Bronchial epithelial cell (primary cell): Measurements from ENCODE around the gene ACSL5. TPM values are rescaled to one million over a fixed set of nuclear protein-coding genes. Genes with fewer than 3 reads are reported as not detected.

ENCODE experiments used
- DNase-seq: peaks from one replicate; pipeline ENCODE4 v3.0.0-alpha.2; 2010; ENCODE audit warnings: low read depth
- FAIRE-seq: peaks from 2 replicates; lab custom pipeline; 2011; peaks lifted over from hg19 to GRCh38; lab: Jason Lieb, UNC
- H3K27me3 ChIP-seq: 2 replicates; pipeline ENCODE4 v1.5.1; 2011; ENCODE audit warnings: low read length; ENCODE audit not compliant: control insufficient read depth, insufficient read depth
- H3K36me3 ChIP-seq: 2 replicates; pipeline ENCODE4 v1.5.1; 2011; ENCODE audit warnings: low read length; ENCODE audit not compliant: control insufficient read depth, insufficient read depth
- H3K4me3 ChIP-seq: 2 replicates; pipeline ENCODE4 v1.5.1; 2011; ENCODE audit warnings: mild to moderate bottlenecking, low read depth, low read length, control low read depth
- total RNA-seq: library from RNA; depleted of rRNA; stranded (reverse); fragments of >200 nt; gene quantifications from 2 replicates; pipeline ENCODE4 v1.2.1, GENCODE V29; 2014
- TF ChIP-seq, protein P1 (sequence below): IDR thresholded peaks from 2 replicates; pipeline ENCODE4 v1.5.1; 2011; ENCODE audit warnings: mild to moderate bottlenecking, moderate library complexity, low read length, control low read depth, inconsistent platforms; ENCODE audit not compliant: insufficient read depth, severe bottlenecking

The ACSL5 gene
- total RNA-seq, 1 donor from 2014 or later: under 0.01 TPM

DNA sequence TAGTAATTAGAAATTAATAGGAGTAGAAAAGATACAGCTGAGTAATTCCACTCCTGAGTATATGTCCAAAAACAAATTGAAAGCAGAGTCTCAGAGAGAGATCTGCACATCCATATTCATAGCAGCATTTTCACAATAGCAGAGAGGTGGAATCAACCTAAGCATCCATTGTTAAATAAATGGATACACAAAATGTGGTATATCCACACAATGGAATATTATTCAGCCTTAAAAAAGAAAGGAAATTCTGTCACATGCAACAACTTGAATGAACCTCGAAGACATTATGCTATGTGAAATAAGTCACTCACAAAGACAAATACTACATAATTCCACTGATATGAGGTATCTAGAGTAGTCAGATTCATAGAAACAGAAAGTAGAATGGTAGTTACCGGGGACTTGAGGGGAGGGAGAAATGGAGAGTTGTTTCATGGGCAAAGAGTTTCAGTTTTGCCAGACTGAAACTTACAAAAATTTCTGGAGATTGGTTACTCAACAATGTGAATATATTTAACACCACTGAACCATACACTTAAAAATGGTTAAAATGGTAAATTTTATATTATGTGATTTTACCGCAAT lies 91.5 kb downstream of the ACSL5 start:
- DNase-seq: no peak
- no peak for FAIRE-seq
- H3K36me3 ChIP-seq: peaks cover 2% of the 10 kb centered on the region
- no peaks in the 10 kb centered on the region for H3K27me3 ChIP-seq
- no peak overlapping the region for H3K4me3 ChIP-seq
- TF ChIP-seq, protein P1, sequence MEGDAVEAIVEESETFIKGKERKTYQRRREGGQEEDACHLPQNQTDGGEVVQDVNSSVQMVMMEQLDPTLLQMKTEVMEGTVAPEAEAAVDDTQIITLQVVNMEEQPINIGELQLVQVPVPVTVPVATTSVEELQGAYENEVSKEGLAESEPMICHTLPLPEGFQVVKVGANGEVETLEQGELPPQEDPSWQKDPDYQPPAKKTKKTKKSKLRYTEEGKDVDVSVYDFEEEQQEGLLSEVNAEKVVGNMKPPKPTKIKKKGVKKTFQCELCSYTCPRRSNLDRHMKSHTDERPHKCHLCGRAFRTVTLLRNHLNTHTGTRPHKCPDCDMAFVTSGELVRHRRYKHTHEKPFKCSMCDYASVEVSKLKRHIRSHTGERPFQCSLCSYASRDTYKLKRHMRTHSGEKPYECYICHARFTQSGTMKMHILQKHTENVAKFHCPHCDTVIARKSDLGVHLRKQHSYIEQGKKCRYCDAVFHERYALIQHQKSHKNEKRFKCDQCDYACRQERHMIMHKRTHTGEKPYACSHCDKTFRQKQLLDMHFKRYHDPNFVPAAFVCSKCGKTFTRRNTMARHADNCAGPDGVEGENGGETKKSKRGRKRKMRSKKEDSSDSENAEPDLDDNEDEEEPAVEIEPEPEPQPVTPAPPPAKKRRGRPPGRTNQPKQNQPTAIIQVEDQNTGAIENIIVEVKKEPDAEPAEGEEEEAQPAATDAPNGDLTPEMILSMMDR: no peak

GRCh38 chr10:112466802-112467201 lies 92.9 kb downstream of the ACSL5 start:
- FAIRE-seq: no peak
- Histone ChIP-seq H3K36me3 (peaks cover 2% of the 10 kb centered on the region), H3K4me3 (no peak overlapping the region), H3K27me3 (no peaks in the 10 kb centered on the region)
- TF ChIP-seq, protein P1: no peak
- DNase-seq: no peak

DNA sequence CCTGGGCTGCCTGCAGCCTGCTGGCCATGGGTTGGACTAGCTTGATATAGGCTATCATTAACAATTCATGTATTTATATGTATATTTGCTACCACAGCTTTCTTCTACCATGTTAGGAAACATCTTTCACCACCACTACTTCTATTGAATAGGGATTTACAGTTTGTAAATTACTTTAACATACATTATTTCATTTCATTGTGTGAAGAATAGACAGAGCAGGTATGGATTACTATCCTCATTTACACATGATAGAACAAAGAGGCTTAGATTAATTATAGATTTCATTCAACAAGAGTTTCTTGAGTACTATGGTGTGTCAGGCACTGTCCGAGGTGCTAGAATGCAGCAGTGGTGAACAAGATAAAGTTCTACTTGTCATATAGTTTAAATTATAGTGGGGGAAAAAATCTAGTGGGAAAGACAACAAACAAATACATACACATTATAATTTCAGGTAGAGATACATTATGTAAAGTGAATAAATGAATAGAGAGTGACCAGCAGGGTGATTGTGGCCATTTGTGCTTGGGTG lies 93.7 kb downstream of the ACSL5 start:
- FAIRE-seq (no peak), DNase-seq (no peak)
- Histone ChIP-seq H3K36me3 (peaks cover 2% of the 10 kb centered on the region), H3K27me3 (no peaks in the 10 kb centered on the region), H3K4me3 (no peak overlapping the region)
- TF ChIP-seq, protein P1: no peak

GRCh38 chr10:112471878-112472487 lies 98.1 kb downstream of the ACSL5 start:
- Histone ChIP-seq H3K4me3 (no peak overlapping the region), H3K36me3 (no peaks in the 10 kb centered on the region), H3K27me3 (no peaks in the 10 kb centered on the region)
- FAIRE-seq: no peak
- TF ChIP-seq, protein P1: peak; percentile 55
- peak; percentile 67 for DNase-seq

DNA sequence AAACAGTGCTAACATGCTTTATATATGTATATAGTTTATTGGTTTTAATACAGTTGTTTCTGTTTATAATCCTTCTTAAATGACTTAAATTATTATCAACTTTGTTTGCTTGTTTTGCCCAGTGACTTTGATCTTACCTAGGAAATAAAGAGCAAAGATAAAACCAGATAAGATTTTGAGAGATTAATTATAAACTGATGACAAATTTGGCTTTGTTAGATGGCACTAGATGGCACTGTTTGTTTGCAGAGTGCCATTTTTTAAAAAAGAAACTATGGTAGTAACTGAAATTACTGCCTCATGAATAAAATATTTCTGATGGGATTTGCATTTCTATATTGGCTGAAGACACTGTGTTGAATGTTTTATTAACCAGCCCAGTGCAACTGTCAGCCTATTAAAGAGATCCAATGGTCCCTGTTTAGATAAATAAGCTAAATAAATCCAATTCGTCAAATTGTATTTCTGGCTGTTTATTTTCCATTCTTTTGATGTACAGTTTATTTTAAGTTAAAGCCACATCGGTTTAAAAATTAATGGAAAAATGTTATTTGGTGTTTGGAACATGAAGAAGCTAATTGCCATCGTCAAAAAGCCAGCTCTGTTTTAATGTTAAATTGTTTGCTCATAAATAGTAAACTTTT lies 101.8 kb downstream of the ACSL5 start:
- no peak for FAIRE-seq
- no peaks in the 10 kb centered on the region for H3K27me3 ChIP-seq
- no peaks in the 10 kb centered on the region for H3K36me3 ChIP-seq
- no peak overlapping the region for H3K4me3 ChIP-seq
- DNase-seq: peak; percentile 9
- TF ChIP-seq, protein P1: peak; percentile 39

Other genes starting within 250 kb of the ACSL5 start
- gene GPAM, start 190.4 kb upstream of the ACSL5 start, total RNA-seq: 9.2 and 10.4 TPM in 2 replicates
- not detected in 2 replicates for gene TECTB, start 90.7 kb upstream of the ACSL5 start, total RNA-seq
- 20.2 and 23.4 TPM in 2 replicates for gene ZDHHC6, start 72.8 kb downstream of the ACSL5 start, total RNA-seq
- gene VTI1A, start 73.1 kb downstream of the ACSL5 start, total RNA-seq: 36.6 and 42.4 TPM in 2 replicates